ENCODE results near the gene CDH23.

DNA sequence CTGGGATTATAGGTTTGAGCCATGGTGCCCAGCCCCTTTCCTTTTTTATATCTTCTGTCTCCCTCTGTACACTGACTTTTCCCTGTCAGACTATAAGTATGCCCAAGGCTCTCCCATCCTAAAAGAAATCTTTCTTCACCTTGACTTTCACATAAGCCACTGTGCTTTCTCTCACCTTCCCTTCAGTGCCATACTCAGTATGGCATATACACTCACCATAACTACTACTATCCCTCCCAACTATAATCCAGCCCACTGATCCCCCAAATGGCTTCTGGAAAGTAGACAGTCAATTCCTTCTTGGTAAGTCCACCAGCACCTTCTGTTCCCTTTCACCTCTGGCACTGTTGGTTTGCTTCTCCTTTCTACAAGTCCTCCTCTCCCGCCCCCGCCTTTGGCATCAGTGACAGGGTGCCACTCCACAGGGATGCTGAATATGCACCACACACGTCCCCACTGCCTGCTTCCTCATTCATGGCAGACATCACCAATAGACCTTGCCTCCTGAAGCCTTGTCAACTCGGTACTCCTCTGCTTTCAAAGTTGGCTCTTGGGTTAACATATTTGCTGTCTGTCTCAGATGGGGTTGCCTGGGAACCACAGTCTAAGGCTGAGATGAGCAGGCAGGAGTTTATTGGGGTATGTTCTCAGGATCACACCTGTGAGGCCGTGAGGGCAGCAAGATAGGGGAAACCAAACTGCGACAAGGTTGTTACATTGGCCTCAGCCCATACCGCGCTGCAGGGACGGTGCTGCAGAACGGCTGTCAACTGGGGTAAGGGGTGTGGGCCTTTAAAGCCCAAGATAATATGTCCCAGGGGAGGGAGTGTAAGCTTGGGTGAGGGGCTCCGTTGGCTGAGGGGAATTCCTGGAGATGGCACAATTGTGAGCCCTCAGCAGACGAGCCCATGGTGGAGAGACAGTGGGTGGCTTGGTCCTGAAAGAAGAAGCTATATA is 461.5 kb downstream of the CDH23 start:
- TF ChIP-seq POLR2AphosphoS5 (IDR thresholded peaks at IDR 0.05; ENCODE audit: low read depth, low read length) (no peak), SIN3A (IDR thresholded peaks at IDR 0.05; ENCODE audit: borderline replicate concordance, insufficient read depth, low read length) (no peak), TAF1 (IDR thresholded peaks at IDR 0.05; ENCODE audit: borderline replicate concordance, insufficient read depth, low read length) (no peak), FOXP2 (optimal IDR thresholded peaks at IDR 0.05; ENCODE audit: borderline replicate concordance, extremely low read depth, extremely low read length, insufficient read depth) (no peak)
